ENCODE data around the gene KPTN. TPM values are rescaled to one million over a fixed set of nuclear protein-coding genes. Genes with fewer than 3 reads are reported as not detected.
A peak's percentile ranks its signal among the peaks of the same experiment; 100 is the strongest.

KPTN gene
- total RNA-seq, 1 experiment from 2014 or later: 22.8 TPM

DNA sequence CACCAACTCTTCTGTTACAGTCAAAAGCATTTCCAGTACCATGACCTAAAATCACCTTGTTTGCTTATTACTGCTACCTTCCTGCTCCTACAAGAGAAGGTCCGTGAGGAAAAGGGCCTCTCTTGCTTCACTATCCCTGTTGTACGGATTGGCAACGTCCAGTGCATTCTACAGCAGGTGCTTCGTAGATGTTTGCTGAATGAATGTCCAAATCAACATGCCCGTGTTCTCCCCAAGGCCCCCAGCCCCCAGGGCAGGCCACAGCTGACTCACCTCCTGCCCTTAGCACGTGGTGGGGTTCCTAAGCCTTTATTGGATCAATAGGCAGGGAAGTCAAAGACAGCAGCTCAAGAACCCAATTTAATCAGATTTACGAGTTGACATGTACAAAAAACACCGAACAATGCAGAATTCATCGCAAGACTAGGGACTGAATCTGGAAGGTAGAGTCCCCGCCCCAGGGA lies 36.4 kb upstream of the KPTN start:
- no peak for DNase-seq
- no TSS peak for BruUV-seq (replicated peaks)
- Mint-ChIP-seq H3K36me3 (ENCODE audit: insufficient read depth, unreplicated experiment) (peaks cover 6% of the 10 kb centered on the region), H3K27ac (ENCODE audit: unreplicated experiment) (no peak overlapping the region), H3K9me3 (ENCODE audit: low read depth, unreplicated experiment) (no peaks in the 10 kb centered on the region), H3K27me3 (ENCODE audit: unreplicated experiment) (no peaks in the 10 kb centered on the region), H3K4me3 (ENCODE audit: low read depth, unreplicated experiment) (no peak overlapping the region), H3K4me1 (ENCODE audit: low read depth, unreplicated experiment) (no peaks in the 10 kb centered on the region)
- intact Hi-C loops (cut with micrococcal nuclease; ENCODE audit: unreplicated experiment): no loop called here
- CTCF ChIA-PET: interaction anchor here (0.6 kb wide), 2 partner anchors 10 to 28 kb away, joined by 3 to 5 read pairs; no protein-coding TSS in a partner anchor
- TF ChIP-seq, protein P1, sequence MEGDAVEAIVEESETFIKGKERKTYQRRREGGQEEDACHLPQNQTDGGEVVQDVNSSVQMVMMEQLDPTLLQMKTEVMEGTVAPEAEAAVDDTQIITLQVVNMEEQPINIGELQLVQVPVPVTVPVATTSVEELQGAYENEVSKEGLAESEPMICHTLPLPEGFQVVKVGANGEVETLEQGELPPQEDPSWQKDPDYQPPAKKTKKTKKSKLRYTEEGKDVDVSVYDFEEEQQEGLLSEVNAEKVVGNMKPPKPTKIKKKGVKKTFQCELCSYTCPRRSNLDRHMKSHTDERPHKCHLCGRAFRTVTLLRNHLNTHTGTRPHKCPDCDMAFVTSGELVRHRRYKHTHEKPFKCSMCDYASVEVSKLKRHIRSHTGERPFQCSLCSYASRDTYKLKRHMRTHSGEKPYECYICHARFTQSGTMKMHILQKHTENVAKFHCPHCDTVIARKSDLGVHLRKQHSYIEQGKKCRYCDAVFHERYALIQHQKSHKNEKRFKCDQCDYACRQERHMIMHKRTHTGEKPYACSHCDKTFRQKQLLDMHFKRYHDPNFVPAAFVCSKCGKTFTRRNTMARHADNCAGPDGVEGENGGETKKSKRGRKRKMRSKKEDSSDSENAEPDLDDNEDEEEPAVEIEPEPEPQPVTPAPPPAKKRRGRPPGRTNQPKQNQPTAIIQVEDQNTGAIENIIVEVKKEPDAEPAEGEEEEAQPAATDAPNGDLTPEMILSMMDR (IDR thresholded peaks at IDR 0.05; ENCODE audit: unreplicated experiment): no peak

GRCh38 chr19:47518854-47519253 lies 34.8 kb upstream of the KPTN start:
- TF ChIP-seq, protein P1 (IDR thresholded peaks at IDR 0.05; ENCODE audit: unreplicated experiment): no peak
- CTCF ChIA-PET: no interaction called here

GRCh38 chr19:47518139-47518538 lies 34.1 kb upstream of the KPTN start:
- Mint-ChIP-seq H3K9me3 (ENCODE audit: low read depth, unreplicated experiment) (no peaks in the 10 kb centered on the region), H3K36me3 (ENCODE audit: insufficient read depth, unreplicated experiment) (peaks cover 28% of the 10 kb centered on the region), H3K4me1 (ENCODE audit: low read depth, unreplicated experiment) (peaks cover 9% of the 10 kb centered on the region), H3K4me3 (ENCODE audit: low read depth, unreplicated experiment) (no peak overlapping the region), H3K27me3 (ENCODE audit: unreplicated experiment) (no peaks in the 10 kb centered on the region), H3K27ac (ENCODE audit: unreplicated experiment) (no peak overlapping the region)
- DNase-seq: no peak
- intact Hi-C loops (cut with micrococcal nuclease; ENCODE audit: unreplicated experiment): no loop called here
- BruUV-seq (replicated peaks): no TSS peak
- CTCF ChIA-PET: no interaction called here
- TF ChIP-seq, protein P1 (IDR thresholded peaks at IDR 0.05; ENCODE audit: unreplicated experiment): no peak

More at GRCh38 chr19:47518854-47519253, 34.8 kb upstream of the KPTN start:
- no TSS peak for BruUV-seq (replicated peaks)
- no peak overlapping the region for H3K27ac Mint-ChIP-seq (ENCODE audit: unreplicated experiment)
- H3K9me3 Mint-ChIP-seq (ENCODE audit: low read depth, unreplicated experiment): no peaks in the 10 kb centered on the region
- H3K4me1 Mint-ChIP-seq (ENCODE audit: low read depth, unreplicated experiment): peaks cover 2% of the 10 kb centered on the region
- H3K36me3 Mint-ChIP-seq (ENCODE audit: insufficient read depth, unreplicated experiment): peaks cover 21% of the 10 kb centered on the region
- intact Hi-C loops (cut with micrococcal nuclease; ENCODE audit: unreplicated experiment): no loop called here
- DNase-seq: no peak
- H3K4me3 Mint-ChIP-seq (ENCODE audit: low read depth, unreplicated experiment): no peak overlapping the region
- no peaks in the 10 kb centered on the region for H3K27me3 Mint-ChIP-seq (ENCODE audit: unreplicated experiment)

GRCh38 chr19:47514869-47515588 lies 31.0 kb upstream of the KPTN start, which contains the start of gene NAPA:
Gene NAPA, minus strand, starts transcription at chr19:47515063. Its CDS starts 123 bp downstream, at chr19:47514940.
- H3K4me1 Mint-ChIP-seq (ENCODE audit: low read depth, unreplicated experiment): peaks cover 27% of the 10 kb centered on the region
- intact Hi-C loops (cut with micrococcal nuclease; ENCODE audit: unreplicated experiment): loop anchor here (1.0 to 5.0 kb wide), 2 partner anchors 92 to 184 kb away; partner anchors contain the start of gene BICRA
- peak within 1 kb of the TSS; percentile 89 for H3K27ac Mint-ChIP-seq (ENCODE audit: unreplicated experiment)
- peaks cover 45% of the 10 kb centered on the region for H3K36me3 Mint-ChIP-seq (ENCODE audit: insufficient read depth, unreplicated experiment)
- TF ChIP-seq, protein P1 (IDR thresholded peaks at IDR 0.05; ENCODE audit: unreplicated experiment): peak; percentile 96
- DNase-seq: peak; percentile 100
- H3K27me3 Mint-ChIP-seq (ENCODE audit: unreplicated experiment): no peaks in the 10 kb centered on the region
- no peaks in the 10 kb centered on the region for H3K9me3 Mint-ChIP-seq (ENCODE audit: low read depth, unreplicated experiment)
- no TSS peak for BruUV-seq (replicated peaks)
- CTCF ChIA-PET: interaction anchor here (1.0 to 1.8 kb wide), 10 partner anchors 9 to 184 kb away, joined by 3 to 10 read pairs (median 4); partner anchors contain the start of gene KPTN
- peak within 1 kb of the TSS; percentile 98 for H3K4me3 Mint-ChIP-seq (ENCODE audit: low read depth, unreplicated experiment)

All from Calu3 (cell line).